HepG2 (cell line): Measurements from ENCODE around the gene FAM120B.

Experiments
- AHR ChIP-seq: IDR thresholded peaks from 2 replicates; pipeline ENCODE4 v1.6.1; 2018; ENCODE audit warnings: missing genetic modification reagents, missing compliant biosample characterization
- CC2D1A ChIP-seq: sonication (generic); formaldehyde crosslinking; IDR thresholded peaks from 2 replicates; pipeline ENCODE4 v1.8.1; 2023; ENCODE audit warnings: mild to moderate bottlenecking, missing genetic modification reagents
- CHCHD3 ChIP-seq: sonication (generic); formaldehyde crosslinking; IDR thresholded peaks from 2 replicates; pipeline ENCODE4 v1.8.0; 2022; ENCODE audit warnings: mild to moderate bottlenecking, missing genetic modification reagents, moderate library complexity
- CTCF ChIP-seq: sonication (generic); formaldehyde crosslinking; IDR thresholded peaks from 2 replicates; pipeline ENCODE4 v1.5.0; 2020; ENCODE audit warnings: mild to moderate bottlenecking, missing genetic modification reagents, moderate library complexity
- JUND ChIP-seq: sonication (generic); formaldehyde crosslinking; IDR thresholded peaks from 2 replicates; pipeline ENCODE4 v1.8.0; 2022; ENCODE audit warnings: mild to moderate bottlenecking, missing genetic modification reagents
- PHB2 ChIP-seq: fragments of 450-650 bp; IDR thresholded peaks from 2 replicates; pipeline ENCODE4 v1.6.1; 2018; ENCODE audit not compliant: partially characterized antibody
- SP1 ChIP-seq, 2 experiments: fragments of 450-650 bp in 1 of 2; sonication (generic) in 1 of 2; formaldehyde crosslinking in 1 of 2; IDR thresholded peaks; 2 replicates each; pipeline versions ENCODE4 v1.4.0 to v1.6.1; 2016 to 2020; ENCODE audit warnings: missing genetic modification reagents in 1 of 2
- TCF7L2 ChIP-seq: IDR thresholded peaks from 2 replicates; pipeline ENCODE4 v1.6.1; 2011; ENCODE audit warnings: mild to moderate bottlenecking, low read depth, low read length, moderate library complexity
- ZBTB44 ChIP-seq: sonication (generic); formaldehyde crosslinking; IDR thresholded peaks from 2 replicates; pipeline ENCODE4 v1.4.0; 2020; ENCODE audit warnings: missing genetic modification reagents
- TF ChIP-seq, protein P1 (sequence below): sonication (generic); formaldehyde crosslinking; IDR thresholded peaks from 2 replicates; pipeline ENCODE4 v1.4.0; 2020; ENCODE audit warnings: missing genetic modification reagents
- TF ChIP-seq, protein P2 (sequence below): sonication (generic); formaldehyde crosslinking; IDR thresholded peaks from 2 replicates; pipeline ENCODE4 v1.5.1; 2020; ENCODE audit warnings: mild to moderate bottlenecking, missing genetic modification reagents, moderate library complexity
- TF ChIP-seq, protein P3 (sequence below): sonication (generic); formaldehyde crosslinking; IDR thresholded peaks from 2 replicates; pipeline ENCODE4 v1.4.0; 2020; ENCODE audit warnings: missing genetic modification reagents

DNA sequence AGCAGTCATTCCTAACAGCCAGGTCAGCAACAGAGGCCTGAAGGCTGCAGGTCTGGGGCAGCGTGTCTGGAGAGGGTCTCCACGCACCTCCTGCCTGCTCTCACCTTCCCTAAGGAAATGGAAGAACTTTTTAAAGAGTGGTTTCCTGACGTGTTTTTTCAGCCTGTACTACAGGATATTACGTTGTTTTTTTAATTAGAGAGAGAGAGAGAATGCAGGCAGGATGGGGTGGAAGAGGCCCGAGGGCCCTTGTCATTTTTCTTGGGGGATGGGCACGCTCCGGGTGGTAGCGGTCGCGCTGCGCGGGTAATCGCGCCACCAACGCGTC lies 17.7 kb upstream of the FAM120B start:
- TF ChIP-seq JUND (CRISPR knock-in tag), result no peak
- no peak for TF ChIP-seq TCF7L2
- no peak for TF ChIP-seq CHCHD3 (CRISPR knock-in tag)
- TF ChIP-seq CTCF, result no peak
- TF ChIP-seq AHR (CRISPR knock-in tag), result no peak
- TF ChIP-seq PHB2, result no peak
- TF ChIP-seq, protein P1, sequence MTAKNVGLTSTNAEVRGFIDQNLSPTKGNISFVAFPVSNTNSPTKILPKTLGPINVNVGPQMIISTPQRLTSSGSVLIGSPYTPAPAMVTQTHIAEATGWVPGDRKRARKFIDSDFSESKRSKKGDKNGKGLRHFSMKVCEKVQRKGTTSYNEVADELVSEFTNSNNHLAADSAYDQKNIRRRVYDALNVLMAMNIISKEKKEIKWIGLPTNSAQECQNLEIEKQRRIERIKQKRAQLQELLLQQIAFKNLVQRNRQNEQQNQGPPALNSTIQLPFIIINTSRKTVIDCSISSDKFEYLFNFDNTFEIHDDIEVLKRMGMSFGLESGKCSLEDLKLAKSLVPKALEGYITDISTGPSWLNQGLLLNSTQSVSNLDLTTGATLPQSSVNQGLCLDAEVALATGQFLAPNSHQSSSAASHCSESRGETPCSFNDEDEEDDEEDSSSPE, result no peak
- no peak for TF ChIP-seq CC2D1A
- TF ChIP-seq, protein P2, sequence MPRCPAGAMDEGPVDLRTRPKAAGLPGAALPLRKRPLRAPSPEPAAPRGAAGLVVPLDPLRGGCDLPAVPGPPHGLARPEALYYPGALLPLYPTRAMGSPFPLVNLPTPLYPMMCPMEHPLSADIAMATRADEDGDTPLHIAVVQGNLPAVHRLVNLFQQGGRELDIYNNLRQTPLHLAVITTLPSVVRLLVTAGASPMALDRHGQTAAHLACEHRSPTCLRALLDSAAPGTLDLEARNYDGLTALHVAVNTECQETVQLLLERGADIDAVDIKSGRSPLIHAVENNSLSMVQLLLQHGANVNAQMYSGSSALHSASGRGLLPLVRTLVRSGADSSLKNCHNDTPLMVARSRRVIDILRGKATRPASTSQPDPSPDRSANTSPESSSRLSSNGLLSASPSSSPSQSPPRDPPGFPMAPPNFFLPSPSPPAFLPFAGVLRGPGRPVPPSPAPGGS, result no peak
- TF ChIP-seq SP1 (IDR thresholded peaks at IDR 0.05), result no peak
- no peak for TF ChIP-seq SP1 (CRISPR knock-in tag; IDR thresholded peaks at IDR 0.05)
- TF ChIP-seq, protein P3, sequence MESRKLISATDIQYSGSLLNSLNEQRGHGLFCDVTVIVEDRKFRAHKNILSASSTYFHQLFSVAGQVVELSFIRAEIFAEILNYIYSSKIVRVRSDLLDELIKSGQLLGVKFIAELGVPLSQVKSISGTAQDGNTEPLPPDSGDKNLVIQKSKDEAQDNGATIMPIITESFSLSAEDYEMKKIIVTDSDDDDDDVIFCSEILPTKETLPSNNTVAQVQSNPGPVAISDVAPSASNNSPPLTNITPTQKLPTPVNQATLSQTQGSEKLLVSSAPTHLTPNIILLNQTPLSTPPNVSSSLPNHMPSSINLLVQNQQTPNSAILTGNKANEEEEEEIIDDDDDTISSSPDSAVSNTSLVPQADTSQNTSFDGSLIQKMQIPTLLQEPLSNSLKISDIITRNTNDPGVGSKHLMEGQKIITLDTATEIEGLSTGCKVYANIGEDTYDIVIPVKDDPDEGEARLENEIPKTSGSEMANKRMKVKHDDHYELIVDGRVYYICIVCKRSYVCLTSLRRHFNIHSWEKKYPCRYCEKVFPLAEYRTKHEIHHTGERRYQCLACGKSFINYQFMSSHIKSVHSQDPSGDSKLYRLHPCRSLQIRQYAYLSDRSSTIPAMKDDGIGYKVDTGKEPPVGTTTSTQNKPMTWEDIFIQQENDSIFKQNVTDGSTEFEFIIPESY, result no peak
- no peak for TF ChIP-seq ZBTB44 (CRISPR knock-in tag)
